Stimulated activated CD8-positive, alpha-beta memory T cell treated with anti-CD3 and anti-CD28 coated beads, Interleukin-4, amount 100 ng/mL, for 48 hours (primary cell): ENCODE data around the gene GCNT1.
"Not testable (repeated sequence)": the region's sequence is repeated elsewhere in the genome, so short reads cannot be mapped to it uniquely, and the experiment has no call there.

Experiments
- DNase-seq: peaks from one replicate; pipeline ENCODE4 v3.0.0-alpha.2; 2020

The GCNT1 gene

DNA sequence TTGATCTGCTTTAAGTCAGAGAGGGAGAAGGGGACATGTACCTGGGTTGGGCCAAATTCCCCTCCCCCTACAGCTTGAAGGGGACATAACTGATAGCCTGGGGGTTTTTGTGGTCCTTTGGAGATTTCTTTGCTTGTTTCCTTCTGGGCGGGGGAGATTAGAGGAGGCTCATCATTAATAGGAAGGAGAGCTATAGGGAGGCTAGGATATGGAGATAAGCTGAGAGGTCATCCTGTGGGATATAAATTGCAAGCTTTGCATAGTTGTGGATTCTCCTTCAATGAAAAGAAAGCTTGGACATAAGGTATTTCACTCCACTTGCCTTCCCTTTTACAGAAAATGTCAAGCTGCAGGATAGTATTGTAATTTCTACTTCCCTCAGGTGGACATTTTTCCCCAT lies 34.5 kb downstream of the GCNT1 start:
- DNase-seq, result not testable (repeated sequence)

DNA sequence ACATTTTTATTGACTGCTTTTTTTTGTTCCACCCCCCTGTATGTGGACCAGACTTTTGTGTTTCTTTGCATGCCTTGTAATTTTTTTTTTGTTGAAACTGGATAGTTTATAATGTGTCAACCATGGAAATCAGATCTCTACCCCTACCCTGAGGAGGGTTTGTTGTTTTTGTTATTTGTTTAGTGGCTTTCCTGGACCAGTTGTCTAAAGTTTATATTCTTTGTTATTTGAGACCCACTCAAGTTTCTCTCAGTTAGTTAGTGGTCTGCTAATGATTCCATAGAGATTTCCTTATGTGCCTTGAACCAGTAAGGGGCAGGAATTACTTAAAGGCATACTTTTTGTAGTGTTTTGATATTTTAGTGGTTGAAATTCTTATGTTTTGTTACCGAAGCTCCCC lies 41.1 kb downstream of the GCNT1 start:
- DNase-seq, result no peak

DNA sequence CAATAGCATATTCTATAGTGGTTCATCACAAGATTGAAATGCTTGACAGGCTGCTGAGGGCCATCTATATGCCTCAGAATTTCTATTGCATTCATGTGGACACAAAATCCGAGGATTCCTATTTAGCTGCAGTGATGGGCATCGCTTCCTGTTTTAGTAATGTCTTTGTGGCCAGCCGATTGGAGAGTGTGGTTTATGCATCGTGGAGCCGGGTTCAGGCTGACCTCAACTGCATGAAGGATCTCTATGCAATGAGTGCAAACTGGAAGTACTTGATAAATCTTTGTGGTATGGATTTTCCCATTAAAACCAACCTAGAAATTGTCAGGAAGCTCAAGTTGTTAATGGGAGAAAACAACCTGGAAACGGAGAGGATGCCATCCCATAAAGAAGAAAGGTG lies 43.8 kb downstream of the GCNT1 start:
- DNase-seq, result no peak

DNA sequence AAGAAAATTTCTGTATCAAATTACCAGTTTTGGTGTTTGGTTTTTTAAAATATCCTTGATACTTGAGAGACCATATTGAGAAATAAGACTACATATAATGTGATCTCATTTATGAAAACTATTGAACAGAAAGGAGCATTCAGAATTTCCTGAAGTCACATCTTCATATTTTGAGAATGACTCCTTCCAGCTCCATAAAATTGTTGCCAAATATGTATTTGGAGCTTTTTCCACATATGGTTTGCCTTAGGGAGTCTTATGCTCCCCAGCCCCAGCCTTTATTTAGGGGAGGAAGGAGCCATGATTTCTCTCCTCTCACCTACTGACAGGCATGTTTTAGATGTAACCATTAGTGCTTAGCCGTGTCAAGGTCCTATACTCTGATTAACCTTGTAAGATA lies 51.1 kb downstream of the GCNT1 start:
- no peak for DNase-seq

DNA sequence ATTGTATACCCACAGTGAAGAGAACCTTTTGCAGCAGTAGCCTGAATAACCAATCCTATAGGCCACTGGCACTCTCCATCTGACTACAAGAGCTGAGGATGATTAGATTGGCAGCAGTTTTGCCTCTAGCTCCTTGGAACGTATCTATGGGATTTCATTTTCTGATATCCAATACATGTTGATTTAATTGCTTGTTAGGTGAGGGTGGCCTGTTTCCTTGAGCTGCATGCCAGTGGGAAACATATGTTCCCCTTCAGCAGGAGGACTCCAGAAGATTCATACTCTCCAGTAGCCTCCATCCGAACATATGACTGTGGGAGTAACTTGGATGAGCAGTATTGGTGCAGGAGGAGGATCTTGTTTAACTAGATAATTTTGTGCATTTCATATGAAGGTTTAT lies 51.5 kb downstream of the GCNT1 start:
- DNase-seq, result no peak

DNA sequence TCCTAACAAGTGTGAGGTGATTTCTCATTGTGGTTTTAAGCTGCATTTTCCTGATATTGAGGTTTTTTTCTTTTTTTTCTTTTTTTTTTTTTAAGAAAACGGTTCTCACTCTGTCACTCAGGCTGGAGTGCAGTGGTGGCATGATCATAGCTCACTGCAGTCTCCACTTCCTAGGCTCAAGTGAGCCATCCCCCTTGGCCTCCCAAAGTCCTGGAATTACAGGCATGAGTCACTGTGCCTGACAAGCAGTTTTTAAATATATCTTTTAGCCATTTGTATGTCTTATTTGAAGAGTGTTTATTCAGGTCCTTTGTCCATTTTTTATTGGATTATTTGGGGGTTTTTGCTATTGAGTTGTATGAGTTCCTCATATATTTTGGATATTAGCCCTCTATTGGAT lies 53.8 kb downstream of the GCNT1 start:
- no peak for DNase-seq

DNA sequence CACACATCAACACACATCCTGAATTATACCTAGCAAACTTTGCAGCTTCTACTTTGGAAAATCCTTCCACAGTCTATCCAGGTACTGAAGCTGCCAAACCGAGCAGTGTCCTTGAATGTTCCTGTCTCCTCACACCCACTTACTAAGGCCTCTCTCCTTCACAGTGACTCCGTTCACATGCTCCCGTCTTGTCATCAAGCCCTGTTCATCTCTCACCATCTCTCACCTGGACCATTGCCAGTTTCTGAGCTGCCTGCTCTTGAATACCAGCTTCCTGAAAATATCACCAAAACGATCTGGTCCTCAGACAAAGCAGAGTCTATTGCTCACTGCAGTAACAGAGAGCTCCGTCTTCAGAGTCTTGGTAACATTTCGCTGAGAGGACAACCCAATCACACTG lies 57.4 kb downstream of the GCNT1 start:
- no peak for DNase-seq

DNA sequence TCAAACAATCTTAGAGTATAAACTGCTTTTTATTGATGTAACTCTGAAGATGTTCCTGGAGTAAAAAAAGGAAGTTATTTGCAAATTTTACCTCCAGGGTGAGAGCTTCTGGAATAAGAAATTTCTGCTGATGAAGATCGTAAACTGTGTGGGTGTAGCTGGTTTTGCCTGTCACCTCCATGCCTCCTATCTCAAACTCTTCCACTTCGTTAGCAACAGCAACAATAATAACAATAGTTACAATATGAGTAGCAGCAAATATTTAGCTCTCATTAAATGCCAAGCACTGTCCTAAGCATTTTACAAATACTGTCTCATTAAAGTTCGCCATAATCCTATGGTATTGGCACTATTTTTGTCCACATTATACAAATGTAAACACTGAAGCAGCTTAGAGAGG lies 57.9 kb downstream of the GCNT1 start:
- DNase-seq, result no peak

DNA sequence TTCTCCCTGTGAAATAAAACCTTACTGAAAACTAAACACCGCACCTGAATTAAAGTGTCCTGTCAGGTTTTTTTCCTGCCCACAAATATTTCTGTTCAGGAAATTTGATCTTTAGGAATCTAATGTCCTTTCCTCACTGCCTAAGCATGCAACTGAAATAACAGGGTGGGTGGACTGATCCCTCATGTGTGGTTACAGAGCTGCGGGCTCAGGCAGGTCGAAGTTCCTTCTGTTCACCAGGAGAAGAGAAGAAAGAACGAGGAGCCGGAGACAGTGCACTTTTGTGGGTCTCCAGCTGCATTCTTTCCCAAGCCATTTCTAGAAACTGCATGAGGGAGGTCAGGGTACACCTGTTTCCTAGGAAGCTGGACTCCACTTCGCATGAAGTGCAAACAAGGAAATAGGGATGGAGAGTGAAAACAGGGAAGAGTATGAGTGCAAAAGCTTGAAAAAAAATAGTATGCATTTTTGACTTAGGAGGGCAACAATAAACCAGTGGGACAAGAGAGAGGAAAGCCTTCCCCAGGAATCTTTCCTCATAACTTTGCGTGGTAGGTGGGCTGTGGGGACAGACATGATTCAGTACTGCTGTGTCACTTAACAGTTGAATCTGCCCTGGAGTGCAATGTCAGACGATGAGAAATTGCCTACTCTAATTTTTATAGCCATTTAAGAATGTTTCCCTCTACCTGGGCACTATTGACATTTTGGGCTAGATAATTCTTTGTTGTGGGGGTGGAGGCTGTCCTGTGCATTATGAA lies 60.3 kb downstream of the GCNT1 start:
- no peak for DNase-seq

DNA sequence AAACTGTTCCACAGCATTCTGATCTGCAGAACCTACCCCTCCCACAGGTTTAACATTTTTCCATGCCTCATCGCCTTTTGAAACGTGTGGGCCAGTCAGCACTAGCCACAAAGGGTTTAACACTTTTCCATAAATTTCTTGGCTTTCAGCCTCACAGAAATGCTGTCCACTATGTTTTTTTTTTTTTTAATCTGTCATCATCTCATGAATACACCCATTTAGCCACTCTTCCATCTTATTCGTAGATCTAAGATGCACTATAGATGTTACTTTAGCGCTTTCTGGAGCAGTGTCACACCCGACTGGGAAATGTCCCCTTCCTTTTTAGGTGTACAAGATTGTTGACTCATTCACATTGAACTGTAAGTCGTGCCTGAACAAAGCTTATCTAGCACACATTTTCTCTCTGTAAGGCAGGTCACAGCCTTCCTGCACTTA lies 62.3 kb downstream of the GCNT1 start:
- DNase-seq, result no peak

DNA sequence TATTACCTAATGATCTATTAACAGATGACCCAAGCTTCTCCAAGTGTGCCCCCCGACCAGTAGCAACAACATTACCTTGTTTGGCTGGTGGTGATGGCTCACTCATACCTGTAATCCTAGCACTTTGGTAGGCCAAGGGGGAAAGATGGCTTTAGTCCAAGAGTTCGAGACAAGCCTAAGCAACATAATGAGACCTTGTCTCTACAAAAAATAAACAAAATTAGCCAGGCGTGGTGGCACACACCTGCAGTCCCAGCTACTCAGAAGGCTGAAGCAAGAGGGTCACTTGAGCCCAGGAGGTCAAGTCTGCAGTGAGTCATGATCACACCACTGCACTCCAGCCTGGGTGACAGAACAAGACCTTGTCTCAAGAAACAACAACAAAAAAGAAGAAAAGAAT lies 62.9 kb downstream of the GCNT1 start:
- DNase-seq, result no peak

DNA sequence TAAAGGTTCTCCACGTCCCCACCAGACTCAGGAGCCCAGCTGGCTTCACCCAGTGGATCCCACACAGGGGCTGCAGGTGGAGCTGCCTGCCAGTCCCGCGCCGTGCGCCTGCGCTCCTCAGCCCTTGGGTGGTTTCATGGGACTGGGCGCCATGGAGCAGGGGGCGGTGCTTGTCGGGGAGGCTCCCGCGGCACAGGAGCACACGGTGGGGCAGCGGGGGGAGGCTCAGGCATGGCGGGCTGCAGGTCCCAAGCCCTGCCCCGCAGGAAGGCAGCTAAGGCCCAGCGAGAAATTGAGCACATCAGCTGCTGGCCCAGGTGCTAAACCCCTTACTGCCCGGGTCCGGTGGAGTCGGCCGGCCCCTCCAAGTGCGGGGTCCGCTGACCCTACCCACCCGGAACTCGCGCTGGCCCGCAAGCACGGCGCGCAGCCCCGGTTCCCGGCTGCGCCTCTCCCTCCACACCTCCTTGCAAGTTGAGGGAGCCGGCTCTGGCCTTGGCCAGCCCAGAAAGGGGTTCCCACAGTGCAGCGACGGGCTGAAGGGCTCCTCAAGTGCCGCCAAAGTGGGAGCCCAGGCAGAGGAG lies 64.7 kb downstream of the GCNT1 start:
- DNase-seq, result not testable (repeated sequence)

DNA sequence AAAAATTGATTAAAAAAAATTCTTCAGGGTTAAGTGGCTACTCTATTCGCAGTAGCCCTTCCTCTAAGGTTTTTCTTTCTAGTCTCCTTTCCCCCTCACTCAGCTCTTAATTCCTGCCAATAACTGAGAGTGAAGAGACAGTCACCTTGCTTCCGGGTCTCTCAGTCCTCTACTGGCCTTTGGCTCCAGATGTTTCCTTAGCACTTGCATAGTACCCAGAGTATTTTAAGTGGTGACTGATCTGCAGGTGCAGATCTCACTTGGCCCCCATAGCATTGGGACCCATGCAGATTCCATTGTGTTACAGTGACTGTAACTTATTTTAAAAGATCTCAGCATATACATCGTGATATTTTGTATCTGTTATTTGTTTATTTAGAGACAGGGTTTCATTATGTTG lies 66.2 kb downstream of the GCNT1 start:
- DNase-seq, result no peak

DNA sequence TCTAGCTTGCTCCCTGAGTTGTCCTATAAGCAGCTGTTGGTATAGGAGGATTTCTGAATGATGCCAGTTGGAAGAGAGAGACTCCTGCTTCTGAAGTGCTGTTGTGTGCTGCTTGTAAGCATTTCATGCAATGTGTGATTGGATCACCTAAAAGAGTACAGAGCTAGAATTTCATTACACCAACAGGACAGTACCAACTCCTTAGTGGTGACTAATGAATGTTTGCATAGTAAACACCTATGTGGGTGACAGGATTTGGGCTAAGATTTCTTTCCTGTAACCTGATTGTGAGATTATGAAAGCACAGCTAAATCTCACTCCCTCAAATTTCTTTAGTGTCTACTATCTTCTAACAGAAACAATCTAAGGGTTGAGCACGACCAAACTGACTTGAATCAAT lies 67.0 kb downstream of the GCNT1 start:
- no peak for DNase-seq

DNA sequence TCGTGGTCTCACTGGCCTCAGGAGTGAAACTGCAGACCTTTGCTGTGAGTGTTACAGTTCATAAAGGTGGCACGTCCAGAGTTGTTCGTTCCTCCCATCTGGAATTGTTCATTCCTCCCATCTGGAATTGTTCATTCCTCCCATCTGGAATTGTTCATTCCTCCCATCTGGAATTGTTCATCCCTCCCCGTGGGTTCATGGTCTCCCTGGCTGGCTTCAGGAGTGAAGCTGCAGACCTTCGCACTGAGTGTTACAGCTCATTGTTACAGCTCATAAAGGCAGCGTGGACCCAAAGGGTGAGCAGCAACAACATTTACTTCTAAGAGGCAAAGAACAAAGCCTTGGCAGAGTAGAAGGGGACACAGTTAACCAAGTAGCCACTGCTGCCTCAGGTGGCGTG lies 69.1 kb downstream of the GCNT1 start:
- DNase-seq, result no peak

DNA sequence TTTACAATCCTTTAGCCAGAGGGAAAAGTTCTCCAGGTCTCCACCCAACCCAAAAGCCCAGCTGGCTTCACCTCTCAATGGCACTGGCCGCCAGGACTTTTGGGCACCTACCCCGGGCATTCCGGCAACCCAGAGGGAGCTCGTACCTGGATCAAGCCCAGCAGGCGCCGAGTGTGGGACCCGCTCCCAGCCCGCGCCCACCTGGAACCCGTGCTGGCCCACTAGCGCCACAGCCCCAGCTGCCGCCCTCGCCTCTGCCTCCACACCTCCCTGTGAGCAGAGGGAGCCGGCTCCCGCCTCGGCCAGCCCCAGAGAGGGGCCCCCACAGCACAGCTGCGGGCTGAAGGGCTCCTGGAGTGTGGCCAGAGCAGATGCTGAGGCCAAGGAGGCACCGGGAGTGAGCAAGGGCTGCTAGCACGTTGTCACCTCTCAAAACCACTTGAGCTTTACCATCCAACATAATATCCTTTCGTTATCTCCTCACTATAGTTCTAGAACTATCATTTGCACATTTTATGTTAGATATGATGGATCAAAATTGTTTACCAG lies 69.7 kb downstream of the GCNT1 start:
- no peak for DNase-seq

DNA sequence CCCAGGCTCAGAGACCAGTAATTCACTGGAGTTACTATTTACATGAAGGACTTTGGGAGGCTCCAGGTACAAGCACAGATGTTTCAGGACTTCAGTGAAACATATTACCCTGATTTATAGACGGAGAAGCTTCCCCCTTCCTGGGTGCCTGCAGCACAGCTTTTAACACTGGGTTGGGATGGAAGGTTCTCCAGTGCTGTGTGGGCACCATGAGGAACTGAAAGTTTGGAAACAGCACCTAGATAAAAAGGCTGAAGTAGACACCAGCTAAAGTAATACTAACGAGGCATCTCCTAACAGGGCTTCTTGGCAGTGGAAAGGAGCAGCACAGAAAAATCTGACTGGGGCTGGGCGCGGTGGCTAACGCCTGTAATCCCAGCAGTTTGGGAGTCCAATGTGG lies 70.7 kb downstream of the GCNT1 start:
- DNase-seq, result no peak

DNA sequence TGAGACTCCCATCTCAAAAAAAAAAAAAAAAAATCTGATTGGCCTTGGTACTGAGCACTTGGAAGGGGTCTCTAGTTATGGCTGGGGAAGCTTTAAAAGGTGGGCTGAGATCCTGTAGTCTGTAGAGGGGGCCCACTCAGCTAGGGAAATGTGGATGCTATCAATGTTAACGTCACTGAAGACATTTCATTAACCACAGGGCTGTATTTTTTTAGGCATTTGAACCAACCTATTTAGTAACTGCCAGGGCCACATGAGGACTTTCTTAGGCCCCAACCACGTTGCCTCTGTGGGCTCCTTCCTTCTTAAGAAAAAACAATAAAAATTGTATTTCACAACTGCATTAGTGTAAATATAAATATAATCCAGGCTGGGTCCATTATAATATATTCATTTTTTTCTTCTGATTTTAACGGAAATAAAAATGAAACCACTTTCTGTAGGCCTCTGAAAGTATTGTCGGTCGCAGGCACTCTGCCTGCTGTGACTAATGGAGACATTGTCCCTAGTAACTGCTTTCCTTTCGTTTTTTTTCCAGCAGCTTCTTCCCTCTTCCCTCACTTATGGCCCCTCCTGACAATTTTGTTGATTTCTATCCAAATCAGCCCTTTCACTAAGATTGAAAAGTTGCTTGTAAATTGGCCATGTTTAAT lies 71.6 kb downstream of the GCNT1 start:
- DNase-seq, result no peak

DNA sequence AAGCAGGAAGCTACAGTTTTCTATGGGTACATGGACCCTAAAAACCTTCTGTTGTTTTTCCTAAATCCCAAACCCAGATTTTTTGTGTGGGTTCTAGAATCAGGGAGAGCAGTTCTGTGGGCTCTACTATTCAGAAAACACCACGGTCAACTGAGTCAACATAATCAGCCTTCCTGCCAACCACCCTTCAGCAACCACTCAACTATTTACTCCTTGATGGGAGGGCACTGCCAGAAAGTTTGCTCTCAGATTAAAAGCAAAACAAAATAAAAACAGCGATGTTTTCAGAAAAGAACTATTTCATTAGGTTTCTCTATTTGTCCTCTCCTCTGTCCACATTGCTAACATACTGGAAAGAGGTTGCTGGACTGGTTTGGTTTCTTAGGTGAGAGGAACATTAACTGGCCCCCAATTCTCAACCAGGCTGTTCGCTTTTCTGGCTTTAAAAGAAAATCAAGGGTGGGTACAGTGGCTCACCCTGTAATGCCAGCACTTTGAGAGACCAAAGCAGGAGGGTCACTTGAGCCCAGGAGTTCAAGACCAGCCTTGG lies 72.3 kb downstream of the GCNT1 start:
- DNase-seq, result no peak

DNA sequence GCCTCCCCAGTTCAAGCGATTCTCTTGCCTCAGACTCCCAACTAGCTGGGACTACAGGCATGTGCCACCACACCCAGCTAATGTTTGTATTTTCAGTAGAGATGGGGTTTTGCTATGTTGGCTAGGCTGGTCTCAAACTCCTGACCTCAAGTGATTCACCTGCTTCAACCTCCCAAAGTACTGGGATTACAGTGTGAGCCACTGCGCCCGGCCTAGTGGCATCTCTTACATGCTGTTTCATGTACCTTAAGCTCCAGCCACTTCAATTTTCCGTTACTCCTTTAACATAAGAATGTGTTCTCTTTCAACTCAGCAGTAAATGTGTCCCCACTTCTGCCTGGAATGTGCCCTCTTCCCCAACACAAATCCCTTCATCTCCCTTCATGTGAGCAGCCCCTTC lies 73.9 kb downstream of the GCNT1 start:
- DNase-seq, result not testable (repeated sequence)

DNA sequence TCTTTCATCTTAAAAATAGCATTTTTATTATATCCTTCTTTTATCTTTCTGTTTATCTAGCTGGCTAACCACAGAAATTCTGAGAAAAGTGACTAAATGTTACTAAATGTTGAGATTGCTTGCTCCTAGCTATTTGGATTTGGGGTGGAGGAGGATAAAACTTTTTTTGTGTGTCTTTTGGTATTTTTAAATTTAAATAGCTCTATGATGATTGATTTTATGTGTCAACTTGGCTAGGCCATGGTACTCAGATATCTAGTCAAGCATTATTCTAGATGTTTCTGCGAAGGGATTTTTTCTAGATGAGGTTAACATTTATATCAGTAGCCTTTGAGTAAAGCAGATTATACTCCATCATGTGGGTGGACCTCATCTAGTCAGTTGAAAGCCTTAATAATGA lies 75.0 kb downstream of the GCNT1 start:
- no peak for DNase-seq

DNA sequence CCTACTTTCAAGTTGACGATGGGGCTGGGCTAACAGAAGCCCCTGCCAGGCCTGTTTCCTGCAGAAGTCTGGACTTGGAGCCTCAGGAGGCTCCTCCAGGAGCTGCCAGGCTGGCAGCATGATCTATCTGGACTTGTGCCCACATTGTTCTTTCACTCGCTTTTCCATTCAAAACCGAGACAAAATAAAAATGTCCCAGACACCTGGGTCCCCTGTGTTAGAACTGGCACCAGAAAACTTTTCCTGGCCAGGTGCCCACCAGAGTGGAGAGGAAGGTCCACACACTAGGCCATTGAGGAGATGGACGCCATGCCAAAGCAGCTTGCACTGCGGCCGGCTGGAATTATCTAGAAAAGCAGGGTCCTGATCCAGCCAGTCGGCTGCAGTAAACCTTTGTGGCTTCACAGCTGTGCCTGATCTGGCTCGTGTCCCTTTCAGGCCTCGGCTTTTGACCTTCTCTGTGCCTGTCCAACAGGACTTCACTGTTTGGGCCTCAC lies 78.2 kb downstream of the GCNT1 start:
- DNase-seq, result no peak

DNA sequence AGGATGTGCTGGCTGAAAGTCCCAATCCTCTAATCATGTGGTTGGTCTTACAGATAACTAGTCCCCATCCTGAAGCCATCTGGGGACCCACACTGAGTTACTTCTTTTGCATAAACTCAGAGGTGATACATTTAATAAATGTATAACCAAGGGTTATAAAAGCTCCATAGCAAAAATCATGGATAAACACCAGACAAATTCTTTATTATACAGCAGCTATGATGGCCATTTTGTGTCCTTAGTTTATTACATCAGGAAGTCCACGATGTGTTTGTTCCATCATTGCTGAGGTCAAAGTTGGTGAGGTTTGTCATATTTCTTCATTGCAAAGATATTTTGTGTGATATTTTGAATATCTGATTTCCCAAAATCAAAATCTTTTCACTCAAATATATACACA lies 80.2 kb downstream of the GCNT1 start:
- DNase-seq, result no peak

DNA sequence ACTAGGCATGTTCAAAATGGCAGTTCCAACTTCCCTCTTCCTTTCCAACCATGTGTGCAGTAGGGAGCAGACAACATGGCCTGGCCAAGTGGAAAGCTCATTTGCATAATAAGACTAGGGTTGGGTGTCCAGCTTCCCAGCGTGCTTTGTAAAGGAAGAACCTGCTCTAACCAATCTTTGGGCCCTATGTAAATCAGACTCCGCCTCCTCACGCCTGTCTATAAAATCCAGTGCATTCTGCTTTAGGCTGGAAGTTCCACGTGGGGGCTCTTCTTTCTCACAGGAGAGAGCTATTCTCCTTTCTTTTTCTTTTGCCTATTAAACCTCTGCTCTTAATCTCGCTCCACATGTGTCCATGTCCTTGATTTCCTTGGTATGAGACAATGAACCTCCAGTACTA lies 83.4 kb downstream of the GCNT1 start:
- DNase-seq, result no peak
